NCI-H345 (cell line): Measurements from ENCODE around the gene NTHL1.
"Not testable (repeated sequence)": the region's sequence is repeated elsewhere in the genome, so short reads cannot be mapped to it uniquely, and the experiment has no call there.

Experiments
- DNase-seq: peaks from one replicate; lab custom pipeline; 2025; lab: John Stamatoyannopoulos, UW

NTHL1 gene

DNA sequence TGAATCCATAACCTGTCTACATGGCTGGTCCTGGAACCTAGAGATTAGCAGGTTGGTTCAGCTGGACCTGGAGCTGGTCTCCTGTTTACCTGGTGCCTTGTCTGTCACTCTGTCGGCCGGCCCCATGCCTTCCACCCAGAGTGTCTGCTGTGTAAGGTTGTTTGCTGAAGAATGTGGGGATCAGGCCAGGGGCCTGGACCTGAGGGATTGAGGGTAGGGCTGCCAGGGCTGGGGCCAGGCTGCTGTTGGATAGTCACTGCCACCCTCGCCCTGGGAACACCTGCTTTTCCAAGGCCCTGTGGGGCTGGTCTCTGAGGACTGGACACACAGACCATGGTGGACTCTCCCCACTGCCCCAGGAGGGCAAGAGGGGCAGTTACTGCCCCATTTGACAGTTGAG lies 19.5 kb downstream of the NTHL1 start:
- DNase-seq = no peak

DNA sequence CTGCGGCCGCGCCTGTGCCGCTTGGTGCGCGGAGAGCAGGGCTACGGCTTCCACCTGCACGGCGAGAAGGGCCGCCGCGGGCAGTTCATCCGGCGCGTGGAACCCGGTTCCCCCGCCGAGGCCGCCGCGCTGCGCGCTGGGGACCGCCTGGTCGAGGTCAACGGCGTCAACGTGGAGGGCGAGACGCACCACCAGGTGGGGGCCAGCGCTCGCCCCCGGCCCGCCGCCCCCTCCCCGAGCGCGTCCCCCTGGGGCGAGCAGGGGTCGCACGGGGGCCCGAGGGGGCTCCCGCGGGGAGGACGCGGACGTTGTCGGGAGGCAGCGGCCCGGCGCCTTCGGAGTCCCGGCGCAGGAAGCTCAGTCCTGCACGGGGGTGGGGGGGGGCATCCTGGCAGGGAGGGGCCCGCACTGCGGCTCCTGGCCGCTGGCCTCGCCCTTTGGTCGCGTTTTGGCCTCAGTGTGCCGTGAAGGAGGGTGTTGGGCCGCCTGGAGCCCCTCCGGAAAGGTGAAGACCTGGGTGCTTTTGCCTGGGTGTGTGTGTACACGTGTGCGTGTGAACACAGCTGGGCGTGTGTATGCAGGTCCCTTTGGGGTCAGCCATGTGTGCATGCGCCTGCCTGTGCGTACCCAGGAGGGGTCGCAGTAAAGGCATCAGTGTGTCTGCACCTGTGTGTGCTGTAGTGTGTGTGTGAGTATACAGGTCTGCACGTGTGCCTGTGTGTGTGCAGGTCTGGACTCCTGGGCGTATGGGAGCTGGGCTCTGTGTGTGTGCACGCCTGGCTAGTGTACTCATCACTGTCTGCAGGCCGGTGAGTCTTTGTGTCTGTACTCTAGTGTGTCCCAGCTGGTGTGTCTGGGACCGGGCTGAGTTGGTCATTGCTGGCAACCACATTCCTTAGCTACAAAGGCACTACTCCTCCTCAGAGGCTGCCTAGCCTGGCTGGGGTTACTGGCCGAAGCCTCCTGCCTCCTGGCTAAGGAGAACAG lies 20.3 kb downstream of the NTHL1 start:
- DNase-seq = peak; percentile 45

DNA sequence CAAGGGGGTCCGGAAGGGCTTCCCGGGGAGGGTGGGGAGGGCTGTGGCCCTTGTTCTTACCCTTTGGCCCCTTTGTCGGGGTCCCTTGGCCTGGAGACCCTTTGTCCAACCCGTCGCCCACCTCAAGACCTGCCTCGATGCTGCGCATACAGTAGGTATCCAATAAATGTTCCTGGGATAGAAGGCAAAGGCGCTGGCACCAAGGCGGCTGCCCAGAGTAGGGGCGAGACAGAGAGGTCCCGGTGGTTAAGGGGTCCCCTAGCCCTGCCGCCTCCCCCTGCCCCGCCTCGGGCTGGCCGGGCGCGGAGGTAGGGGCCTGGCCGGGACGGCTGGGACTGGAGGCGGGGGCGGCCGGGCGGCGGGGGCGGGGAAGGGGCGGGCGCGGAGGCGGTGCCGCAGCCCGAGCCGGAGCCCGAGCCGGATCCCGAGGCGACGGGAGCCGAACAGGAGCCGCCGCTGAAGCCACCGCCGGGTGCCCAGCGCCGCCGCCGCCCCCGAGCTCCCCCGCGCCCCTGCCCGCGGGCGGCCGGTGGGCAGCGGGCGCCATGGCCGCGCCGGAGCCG lies 21.1 kb downstream of the NTHL1 start, which contains the start of gene NHERF2:
Gene NHERF2, plus strand, starts transcription at position 442 of the 563 bp plus-strand sequence. Its CDS starts 104 bp downstream, at position 546.
- DNase-seq = peak; percentile 43

DNA sequence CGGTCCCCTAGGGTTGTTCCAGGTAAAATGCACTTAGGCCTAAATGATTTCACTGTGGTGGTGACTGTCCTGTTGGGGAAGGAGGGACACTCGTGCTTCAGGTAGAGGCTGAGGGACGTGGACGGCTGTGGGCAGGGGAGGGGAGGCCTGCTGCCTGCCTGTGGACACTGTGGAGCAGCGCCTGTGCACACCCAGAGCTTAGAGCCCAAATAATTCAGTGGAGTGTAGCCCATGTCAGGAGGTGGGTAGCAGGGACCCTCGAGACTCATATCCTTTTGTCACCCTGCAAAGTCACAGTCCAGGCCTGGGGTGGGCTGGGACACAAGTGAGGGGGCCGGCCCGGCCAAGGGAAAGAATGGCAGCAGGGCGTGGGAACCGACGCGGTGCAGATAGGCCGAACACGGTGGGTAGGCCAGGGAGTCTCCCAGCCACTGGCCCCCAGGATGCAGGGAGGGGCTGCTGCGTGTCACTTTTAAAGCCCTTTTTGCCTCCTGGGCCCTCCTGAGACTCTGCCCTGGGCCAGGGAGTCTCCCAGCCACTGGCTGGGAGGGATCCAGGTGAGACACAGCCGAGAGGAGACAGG lies 21.7 kb downstream of the NTHL1 start:
- DNase-seq = no peak

DNA sequence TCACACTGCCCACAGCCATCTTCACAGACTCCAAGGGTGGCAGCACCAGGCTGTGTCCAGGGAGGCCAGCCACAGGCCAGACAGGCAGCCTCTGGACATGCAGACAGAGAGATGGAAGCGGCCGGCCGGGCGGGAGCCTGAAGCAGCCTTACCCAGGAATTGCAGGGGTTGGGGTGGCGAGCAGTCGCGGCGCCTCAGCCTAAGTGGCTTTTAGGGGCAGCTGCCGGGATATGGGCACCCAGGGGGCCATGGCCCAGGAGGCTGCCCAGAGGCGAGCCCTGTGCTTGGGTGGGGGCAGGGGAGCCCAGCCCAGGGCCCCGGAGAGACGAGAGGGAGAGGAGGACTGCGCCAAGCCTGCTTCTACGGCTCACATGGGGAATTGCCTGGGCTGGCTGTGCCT lies 22.4 kb downstream of the NTHL1 start:
- no peak for DNase-seq

DNA sequence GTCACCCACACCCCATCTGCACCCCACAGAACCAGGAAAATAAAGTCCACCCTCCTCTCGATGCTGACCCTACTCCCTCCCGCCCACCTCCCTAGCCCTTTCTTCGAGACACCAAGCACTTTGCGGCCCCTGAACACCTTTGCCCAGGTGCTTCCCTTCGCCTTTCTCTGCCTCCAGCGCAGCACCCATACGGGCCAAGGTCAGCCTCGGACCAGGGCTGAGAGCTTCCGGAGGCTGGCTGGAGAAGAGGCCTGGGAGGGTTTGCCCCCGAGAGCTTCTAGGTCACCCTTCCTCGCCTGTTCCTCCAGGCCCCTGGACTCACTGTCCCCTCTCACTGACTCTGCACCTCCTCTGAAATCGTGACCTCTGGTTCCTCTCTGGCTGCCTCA lies 23.6 kb downstream of the NTHL1 start:
- DNase-seq = no peak

DNA sequence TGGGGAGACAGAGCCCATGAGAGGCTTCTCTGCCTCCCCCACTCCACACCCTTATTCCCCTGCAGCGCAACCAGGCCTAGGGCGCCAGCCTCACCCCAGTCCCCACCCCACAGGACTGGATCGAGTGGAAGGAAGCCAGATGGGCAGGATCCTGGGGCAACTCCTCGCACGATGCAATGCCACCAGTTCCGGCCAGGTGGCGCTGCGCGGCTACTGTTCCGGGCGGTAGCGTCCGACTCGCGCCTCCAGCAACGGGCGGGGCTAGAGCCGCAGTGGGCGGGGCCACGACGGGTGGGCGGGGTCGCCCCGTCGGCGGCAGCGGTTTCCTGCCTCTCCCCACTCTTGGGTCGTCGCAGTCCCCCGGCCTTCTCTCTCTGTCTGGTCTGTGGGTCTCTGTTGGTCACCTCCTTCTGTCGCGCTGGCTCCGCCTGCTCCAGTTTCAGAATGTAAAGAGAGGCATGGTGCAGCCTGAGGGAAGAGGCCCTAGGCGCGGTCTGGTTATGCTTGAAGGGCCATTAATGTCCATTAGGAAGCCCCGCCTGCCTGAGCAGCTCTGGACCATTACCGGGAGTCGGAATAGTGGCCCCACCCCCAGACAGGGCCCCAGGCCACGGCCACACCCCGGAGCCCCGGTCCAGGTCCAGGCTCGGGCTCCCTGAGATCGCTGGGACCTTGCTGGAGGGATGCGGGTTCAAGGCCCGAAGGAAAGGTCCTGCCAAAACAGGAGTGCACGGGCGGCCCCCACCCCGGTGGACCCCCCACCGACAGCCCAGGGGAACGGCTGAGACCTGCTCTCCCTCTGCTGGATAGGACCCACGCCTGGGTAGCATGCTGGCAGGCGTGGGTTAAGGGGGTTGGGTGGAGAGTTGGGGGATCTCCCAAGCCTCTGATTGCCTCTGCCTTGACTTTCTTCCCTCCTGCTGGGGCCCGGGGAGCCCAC lies 24.3 kb downstream of the NTHL1 start:
- peak; percentile 88 for DNase-seq

DNA sequence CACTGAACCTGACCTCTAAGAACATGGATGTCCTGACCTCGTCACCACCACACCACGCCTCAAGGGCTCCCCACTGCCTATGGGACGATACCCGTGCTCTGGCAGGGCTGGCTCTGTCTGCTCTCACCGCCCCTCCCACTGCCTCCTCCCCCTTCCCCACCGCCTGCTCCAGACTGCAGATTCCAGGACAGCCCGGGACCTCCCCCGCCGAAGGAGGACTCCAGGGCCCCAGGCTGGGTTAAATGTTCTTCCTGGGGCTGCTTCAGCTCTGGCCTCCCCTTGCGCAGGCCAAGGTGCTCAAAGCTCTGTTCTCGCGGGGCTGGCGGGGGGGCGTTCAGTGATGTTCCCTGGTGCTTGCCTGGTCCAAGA lies 24.9 kb downstream of the NTHL1 start:
- DNase-seq = no peak

DNA sequence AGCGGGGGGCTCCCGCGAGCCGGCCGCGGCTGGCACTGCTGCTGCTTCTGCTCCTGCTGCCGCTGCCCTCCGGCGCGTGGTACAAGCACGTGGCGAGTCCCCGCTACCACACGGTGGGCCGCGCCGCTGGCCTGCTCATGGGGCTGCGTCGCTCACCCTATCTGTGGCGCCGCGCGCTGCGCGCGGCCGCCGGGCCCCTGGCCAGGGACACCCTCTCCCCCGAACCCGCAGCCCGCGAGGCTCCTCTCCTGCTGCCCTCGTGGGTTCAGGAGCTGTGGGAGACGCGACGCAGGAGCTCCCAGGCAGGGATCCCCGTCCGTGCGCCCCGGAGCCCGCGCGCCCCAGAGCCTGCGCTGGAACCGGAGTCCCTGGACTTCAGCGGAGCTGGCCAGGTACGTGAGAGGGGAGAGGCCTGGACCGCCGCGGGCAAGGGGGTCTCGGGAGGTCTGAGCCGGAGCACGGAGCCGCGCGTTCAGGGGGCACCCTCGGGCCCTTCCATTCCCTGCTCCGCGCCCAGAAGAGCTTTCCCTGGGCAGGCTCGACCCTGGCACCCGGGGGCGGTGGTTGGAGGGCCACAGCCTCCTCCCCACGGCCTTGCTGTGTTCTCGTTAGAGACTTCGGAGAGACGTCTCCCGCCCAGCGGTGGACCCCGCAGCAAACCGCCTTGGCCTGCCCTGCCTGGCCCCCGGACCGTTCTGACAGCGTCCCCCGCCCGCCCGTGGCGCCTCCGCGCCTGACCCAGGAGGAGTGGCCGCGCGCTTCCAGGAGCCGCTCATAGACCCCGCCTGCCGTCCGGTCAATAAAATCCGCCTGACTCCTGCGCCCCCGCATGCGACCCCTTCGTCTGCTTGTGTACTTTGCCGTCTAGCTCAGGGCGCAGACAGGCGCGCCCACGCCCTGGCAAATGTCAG lies 27.5 kb downstream of the NTHL1 start:
- no peak for DNase-seq

DNA sequence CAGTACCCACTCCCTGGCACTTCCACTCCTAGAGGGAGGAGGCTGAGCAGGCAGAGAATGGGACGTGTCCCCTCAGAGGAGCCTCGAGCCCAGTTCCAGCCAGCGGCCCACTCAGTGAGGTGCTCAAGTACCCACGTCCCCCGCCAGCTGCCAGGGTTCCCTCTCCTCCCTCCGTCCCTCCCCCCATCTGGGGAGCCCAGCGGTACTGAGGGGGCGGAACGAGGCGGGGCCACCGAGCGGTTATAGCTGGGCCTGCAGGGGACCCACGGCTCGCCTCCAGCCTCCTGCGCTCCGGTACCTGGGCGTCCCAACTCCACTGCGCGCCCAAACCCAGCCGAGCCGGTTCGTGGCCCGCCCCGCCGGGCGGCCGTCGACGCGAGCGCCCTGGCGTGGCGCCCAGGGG lies 28.1 kb downstream of the NTHL1 start, which contains the start of gene NPW:
Gene NPW, plus strand, starts transcription at position 268 of the 403 bp plus-strand sequence.
- DNase-seq = peak; percentile 30

DNA sequence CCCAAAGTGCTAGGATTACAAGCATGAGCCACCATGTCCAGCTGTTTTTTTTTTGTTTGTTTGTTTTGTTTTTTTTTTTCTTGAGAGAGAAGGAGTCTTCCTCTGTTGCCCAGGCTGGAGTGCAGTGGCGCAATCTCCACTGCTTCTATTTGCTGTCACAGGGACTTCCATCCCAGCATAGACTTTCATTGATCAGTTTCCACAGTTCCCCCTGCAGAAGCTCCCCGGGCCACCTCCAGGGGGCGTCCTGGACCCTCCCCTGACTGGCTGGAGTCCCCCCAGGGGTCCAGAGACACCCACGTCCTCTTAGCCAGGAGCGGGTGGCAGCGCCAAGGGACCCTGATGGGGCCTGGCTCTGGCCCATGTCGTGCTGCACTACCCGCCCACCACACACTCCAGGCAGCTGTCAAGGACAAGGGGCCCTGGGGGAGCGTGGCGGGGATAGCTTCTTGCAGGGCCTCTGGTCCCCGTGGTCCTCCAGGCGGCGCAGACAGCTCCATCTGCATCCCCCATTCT lies 31.2 kb downstream of the NTHL1 start:
- DNase-seq = peak; percentile 20

DNA sequence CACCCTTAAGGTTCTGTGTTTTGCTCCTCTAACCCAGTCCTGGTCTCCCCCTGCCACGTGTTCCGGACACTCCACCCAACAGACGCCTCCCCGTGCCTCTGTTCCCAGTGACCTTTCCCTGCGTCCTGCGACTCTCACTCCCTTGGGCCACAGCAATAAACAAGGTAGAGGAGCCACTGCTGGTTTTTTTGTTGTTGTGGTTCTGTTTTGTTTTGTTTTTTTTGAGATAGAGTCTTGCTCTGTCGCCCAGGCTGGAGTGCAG lies 31.8 kb downstream of the NTHL1 start:
- DNase-seq = no peak

DNA sequence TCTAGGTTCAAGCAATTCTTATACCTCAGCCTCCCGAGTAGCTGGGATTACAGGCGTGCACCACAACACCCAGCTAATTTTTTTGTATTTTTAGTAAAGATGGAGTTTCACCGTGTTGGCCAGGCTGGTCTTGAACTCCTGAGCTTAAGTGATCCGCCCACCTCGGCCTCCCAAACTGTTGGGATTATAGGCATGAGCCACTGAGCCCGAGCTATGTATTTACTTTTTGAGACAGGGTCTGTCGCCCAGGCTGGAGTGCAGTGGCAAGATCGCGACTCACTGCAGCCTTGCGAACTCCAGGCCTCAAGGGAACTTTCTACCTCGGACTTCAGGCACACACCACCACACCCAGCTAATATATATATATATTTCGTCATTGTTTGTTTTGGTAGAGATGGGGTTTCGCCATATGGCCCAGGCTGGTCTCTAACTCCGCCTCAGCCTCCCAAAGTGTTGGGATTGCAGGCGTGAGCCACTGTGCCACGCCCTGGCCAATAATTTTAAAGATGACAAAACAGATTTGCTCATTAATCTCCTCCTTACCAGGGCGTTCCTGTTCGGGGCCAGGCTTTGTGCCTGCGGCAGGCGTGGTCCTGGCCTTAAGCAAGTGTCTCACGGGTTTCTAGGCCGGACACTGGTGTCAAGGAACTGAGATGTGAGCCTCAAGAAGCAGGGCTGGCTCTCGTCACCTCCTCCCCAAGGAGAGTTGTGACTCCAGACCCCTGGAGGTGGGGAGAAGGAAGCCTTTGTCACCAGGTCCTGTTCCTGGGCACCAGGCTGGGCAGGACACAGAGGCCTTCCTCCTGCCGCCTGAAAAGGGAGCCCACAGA lies 32.3 kb downstream of the NTHL1 start:
- DNase-seq = no peak

DNA sequence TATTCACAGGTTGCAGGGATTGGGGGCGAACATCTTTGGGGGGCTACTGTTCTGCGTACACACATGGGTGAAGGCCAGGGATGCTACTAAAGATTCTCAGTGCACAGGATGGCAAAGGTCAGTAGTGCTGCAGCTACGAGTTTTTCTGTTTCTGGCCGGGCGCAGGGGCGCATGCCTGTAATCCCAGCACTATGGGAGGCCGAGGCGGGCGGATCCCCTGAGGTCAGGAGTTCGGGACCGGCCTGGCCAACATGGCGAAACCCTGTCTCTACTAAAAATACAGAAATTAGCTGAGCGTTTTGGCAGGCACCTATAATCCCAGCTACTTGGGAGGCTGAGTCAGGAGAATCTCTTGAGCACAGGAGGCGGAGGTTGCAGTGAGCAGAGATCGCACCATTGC lies 34.1 kb downstream of the NTHL1 start:
- DNase-seq = no peak

DNA sequence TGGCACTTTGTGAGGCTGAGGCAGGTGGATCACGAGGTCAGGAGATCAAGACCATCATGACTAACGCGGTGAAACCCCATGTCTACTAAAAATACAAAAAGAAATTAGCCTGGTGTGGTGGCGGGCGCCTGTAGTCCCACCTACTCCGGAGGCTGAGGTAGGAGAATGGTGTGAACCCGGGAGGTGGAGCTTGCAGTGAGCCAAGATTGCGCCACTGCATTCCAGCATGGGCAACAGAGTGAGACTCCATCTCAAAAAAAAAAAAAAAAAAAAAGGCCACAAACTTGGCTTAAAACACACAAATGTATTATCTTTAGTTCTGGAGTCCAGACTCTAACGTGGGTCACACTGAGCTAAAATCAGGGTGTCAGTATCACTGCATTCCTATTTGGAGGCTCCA lies 35.9 kb downstream of the NTHL1 start:
- not testable (repeated sequence) for DNase-seq

DNA sequence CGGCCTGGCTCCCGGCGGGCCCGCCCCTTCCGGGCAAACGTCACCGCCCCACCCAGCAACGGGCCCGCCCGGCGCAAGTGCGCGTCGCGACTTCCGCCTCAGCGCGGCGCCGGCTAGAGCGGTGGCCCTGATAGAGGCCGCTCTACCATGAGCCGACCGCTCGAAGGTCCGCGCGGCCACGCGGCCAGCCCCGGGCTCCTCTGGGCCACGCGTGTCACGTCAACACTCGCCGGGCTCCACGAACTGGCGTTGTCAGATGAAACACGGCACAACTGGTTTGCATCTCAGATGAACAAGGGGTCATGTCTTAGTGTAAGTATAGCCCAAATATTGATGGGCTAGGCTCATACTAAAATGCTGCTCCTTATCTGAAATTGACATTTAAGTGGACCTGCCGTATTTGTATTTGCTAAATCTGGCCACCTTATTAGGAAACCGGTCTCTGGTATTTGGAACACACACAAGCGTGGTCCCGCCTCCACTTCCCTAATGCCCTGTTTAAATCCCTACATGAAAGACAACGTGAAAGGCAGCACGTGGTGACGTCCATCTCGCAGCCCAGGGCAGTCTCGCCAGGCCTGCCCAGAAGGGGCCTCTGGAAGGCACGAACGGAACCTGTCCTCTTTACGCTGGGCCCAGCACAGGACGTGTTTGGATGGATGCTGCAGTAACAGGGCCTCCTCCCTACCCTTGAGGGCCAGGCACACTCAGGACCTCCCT lies 37.7 kb downstream of the NTHL1 start, which contains the start of gene ZNF598:
Gene ZNF598, minus strand, starts transcription at position 31 of the 720 bp plus-strand sequence.
- DNase-seq = peak; percentile 89

DNA sequence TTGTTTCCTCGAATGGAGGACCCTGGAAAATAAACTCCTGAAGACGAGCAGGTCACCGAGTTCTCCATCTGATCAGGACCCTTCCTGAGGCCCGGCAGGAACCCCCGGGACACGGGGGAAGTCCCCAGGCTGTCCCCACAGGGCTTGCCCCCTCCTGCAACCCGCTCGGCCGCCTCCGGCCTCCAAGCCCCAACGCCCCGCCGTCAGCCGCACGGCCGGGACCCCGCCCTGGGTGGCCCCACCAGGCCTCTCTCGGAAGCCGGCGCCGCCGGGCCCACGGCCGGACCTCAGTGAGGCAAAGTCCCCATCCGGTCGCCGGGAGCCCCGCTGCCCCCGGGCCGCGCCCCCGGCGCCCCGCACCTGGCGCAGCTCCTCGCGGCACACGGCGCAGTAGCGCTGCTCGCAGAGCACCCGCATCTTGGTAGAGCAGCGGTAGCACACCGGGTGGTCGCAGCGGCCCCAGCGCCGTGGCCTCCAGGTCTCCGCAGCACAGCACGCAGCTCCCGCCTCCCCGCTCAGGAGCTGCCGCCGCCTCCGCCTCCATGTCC lies 38.4 kb downstream of the NTHL1 start:
- DNase-seq = no peak

DNA sequence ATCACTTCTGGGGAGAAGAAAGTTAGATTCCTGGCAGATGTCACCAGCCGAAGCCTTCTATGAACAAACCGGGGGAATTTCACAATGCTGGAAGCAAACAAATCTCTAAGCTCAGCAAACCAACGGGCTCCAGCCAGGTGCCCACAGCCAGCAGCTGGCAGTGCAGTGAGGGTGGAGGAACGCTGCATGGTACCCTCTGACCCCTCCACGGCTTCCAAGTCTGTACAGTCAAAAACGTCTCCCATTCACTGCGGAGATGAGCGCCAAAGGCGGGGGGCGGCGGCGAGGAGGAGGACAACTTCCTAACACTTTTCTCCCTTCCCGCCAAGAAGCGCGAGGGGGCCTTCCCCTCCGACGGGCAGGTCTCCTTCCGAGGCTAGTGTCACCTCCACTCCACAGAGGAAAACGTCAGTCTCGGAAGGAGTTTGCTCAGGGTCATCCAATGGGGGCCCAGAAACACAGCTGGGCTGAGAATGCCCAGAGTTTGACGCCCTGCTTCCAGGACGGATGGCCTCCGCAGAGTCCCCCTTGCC lies 38.9 kb downstream of the NTHL1 start:
- no peak for DNase-seq
